Measurements from ENCODE around the gene STX11. TPM values are rescaled to one million over a fixed set of nuclear protein-coding genes. Genes with fewer than 3 reads are reported as not detected.

STX11 gene
- total RNA-seq, 1 donor from 2014 or later, result 6.8 TPM

DNA sequence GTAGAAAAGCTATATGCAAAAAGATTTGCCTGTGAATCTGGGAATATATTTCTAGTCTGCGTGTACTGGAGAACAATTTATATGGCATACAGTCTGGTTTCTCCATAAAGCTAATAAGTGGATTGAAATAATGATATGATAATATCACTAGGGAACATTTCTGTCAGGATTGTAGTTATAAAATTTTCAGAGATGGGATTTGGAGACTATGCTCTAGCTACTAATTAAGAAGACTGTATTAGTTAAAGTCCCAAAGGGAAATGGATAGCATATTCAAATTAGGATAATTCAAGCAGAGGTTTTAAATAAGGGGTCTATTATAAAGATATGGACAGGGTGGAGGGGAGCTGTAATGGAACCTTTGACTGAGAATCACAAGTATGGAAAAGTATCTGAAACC, 7.2 kb upstream of the STX11 start:
- DNase-seq, result no peak
- H3K27me3 ChIP-seq (ENCODE audit: low read depth), result no peaks in the 10 kb centered on the region
- no peaks in the 10 kb centered on the region for H3K4me1 ChIP-seq
- intact Hi-C loops (cut with micrococcal nuclease), result no loop called here
- no peaks in the 10 kb centered on the region for H3K9me3 ChIP-seq (replicated peaks)
- H3K36me3 ChIP-seq, result no peaks in the 10 kb centered on the region
- H3K4me3 ChIP-seq, result no peak overlapping the region
- TF ChIP-seq, protein P1, sequence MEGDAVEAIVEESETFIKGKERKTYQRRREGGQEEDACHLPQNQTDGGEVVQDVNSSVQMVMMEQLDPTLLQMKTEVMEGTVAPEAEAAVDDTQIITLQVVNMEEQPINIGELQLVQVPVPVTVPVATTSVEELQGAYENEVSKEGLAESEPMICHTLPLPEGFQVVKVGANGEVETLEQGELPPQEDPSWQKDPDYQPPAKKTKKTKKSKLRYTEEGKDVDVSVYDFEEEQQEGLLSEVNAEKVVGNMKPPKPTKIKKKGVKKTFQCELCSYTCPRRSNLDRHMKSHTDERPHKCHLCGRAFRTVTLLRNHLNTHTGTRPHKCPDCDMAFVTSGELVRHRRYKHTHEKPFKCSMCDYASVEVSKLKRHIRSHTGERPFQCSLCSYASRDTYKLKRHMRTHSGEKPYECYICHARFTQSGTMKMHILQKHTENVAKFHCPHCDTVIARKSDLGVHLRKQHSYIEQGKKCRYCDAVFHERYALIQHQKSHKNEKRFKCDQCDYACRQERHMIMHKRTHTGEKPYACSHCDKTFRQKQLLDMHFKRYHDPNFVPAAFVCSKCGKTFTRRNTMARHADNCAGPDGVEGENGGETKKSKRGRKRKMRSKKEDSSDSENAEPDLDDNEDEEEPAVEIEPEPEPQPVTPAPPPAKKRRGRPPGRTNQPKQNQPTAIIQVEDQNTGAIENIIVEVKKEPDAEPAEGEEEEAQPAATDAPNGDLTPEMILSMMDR (IDR thresholded peaks at IDR 0.05; ENCODE audit: borderline replicate concordance), result no peak
- H3K27ac ChIP-seq (replicated peaks), result no peak overlapping the region

DNA sequence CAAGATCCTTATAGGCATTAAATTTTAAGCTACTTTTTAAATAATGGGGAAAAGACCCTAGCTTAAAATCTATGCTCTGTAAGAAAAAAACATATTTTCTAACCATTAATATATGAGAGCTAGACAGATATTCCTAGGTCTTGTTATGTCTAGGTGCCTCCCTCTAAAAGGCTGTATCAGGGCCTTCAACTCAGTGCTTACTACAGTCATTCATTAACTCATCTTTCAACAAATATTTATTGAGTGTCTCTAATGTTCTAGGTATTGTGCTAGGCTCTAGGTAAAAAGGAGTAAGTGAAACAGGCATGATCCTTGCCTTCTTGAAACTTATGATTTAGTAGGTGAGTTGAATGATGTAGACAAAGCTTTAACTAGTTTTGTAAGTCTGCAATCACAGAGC, 6.4 kb upstream of the STX11 start:
- Histone ChIP-seq H3K27me3 (ENCODE audit: low read depth) (no peaks in the 10 kb centered on the region), H3K36me3 (no peaks in the 10 kb centered on the region), H3K4me1 (no peaks in the 10 kb centered on the region), H3K27ac (replicated peaks) (no peak overlapping the region), H3K9me3 (replicated peaks) (no peaks in the 10 kb centered on the region), H3K4me3 (no peak overlapping the region)
- TF ChIP-seq, protein P1 (IDR thresholded peaks at IDR 0.05; ENCODE audit: borderline replicate concordance), result no peak
- DNase-seq, result no peak
- intact Hi-C loops (cut with micrococcal nuclease), result no loop called here

DNA sequence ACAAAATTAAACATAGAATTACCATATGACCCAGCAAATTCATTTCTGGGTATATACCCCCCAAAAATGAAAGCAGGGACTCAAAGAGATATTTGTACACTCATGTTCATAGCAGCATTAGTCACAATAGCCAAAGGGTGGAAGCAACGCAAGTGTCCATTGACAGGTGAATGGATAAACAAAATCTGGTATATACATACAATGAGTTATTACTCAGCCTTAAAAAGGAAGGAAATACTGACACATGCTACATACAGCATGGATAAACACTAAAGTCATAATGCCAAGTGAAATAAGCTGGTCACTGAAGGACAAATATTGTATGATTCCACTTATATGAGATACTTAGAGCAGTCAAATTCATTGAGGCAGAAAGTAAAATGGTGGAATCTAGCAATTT, 5.3 kb upstream of the STX11 start:
- H3K27ac ChIP-seq (replicated peaks), result no peak overlapping the region
- peaks cover 8% of the 10 kb centered on the region for H3K4me1 ChIP-seq
- H3K36me3 ChIP-seq, result no peaks in the 10 kb centered on the region
- H3K4me3 ChIP-seq, result no peak overlapping the region
- TF ChIP-seq, protein P1 (IDR thresholded peaks at IDR 0.05; ENCODE audit: borderline replicate concordance), result no peak
- intact Hi-C loops (cut with micrococcal nuclease), result no loop called here
- H3K27me3 ChIP-seq (ENCODE audit: low read depth), result no peaks in the 10 kb centered on the region
- H3K9me3 ChIP-seq (replicated peaks), result no peaks in the 10 kb centered on the region
- DNase-seq, result no peak

DNA sequence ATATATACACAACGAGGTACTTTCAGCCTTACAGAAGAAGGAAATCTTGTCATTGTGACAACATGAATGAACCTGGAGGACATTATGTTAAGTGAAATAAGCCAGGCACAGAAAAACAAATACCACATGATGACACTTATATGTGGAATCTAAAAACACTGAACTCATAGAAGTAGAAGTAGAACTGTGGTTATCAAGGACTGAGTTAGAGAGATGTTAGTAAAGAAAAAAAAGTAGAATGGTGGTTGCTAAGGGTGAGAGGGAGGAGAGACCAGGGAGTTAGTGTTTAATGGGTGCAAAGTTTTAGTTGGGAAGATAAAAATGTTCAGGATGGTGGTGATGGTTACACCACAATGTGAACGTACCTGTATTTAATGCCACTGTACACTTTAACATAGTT, 4.8 kb upstream of the STX11 start:
- intact Hi-C loops (cut with micrococcal nuclease), result no loop called here
- Histone ChIP-seq H3K4me3 (no peak overlapping the region), H3K4me1 (peaks cover 13% of the 10 kb centered on the region), H3K27ac (replicated peaks) (no peak overlapping the region), H3K27me3 (ENCODE audit: low read depth) (no peaks in the 10 kb centered on the region), H3K9me3 (replicated peaks) (no peaks in the 10 kb centered on the region), H3K36me3 (no peaks in the 10 kb centered on the region)
- DNase-seq, result no peak
- TF ChIP-seq, protein P1 (IDR thresholded peaks at IDR 0.05; ENCODE audit: borderline replicate concordance), result no peak

DNA sequence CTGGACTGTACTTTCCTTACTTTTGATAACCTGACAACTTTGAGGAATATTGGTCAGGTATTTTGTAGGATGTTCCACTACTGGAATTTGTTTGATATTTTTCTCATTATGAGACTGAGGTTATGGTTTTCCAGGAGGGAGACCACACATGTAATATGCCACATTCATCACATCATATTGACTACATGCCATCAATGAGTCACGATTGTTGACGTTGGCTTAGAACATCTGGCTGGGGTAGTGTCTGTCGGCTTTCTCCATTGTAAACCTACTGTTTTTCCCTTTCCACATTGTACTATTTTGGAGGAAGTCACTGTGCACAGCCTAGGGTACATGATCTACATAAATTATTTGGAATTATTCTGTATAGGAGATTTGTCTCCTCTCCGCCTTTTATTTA, 1.4 kb upstream of the STX11 start:
- intact Hi-C loops (cut with micrococcal nuclease), result no loop called here

More for the DNA sequence above, 1.4 kb upstream of the STX11 start:
- Histone ChIP-seq H3K36me3 (no peaks in the 10 kb centered on the region), H3K27me3 (ENCODE audit: low read depth) (no peaks in the 10 kb centered on the region), H3K4me1 (peaks cover 46% of the 10 kb centered on the region), H3K9me3 (replicated peaks) (no peaks in the 10 kb centered on the region), H3K4me3 (no peak overlapping the region), H3K27ac (replicated peaks) (no peak overlapping the region)
- TF ChIP-seq, protein P1 (IDR thresholded peaks at IDR 0.05; ENCODE audit: borderline replicate concordance), result no peak
- no peak for DNase-seq

Measured in left ventricle myocardium inferior (tissue), 1 donor.